ENCODE measurements around the gene NXNL2.

Gene NXNL2

GRCh38 chr9:88535226-88536022 lies 446 bp downstream of the NXNL2 start:
- no peak overlapping the region for H2AFZ ChIP-seq (ENCODE audit: low read length)
- no peaks in the 10 kb centered on the region for H4K20me1 ChIP-seq (ENCODE audit: insufficient read depth, low read length)
- no peak for DNase-seq
- no peak overlapping the region; the same call in 1 of the 2 replicates for H3K4me3 ChIP-seq (ENCODE audit: low read length)
- no peaks in the 10 kb centered on the region for H3K27me3 ChIP-seq (replicated peaks; ENCODE audit: insufficient read depth, low read length)
- H3K4me1 ChIP-seq (ENCODE audit: low read length): no peaks in the 10 kb centered on the region
- TF ChIP-seq EZH2 (optimal IDR thresholded peaks at IDR 0.05; ENCODE audit: low read depth, low read length): no peak
- TF ChIP-seq CTCF (IDR thresholded peaks at IDR 0.05; ENCODE audit: low read length): no peak
- no peak for TF ChIP-seq EZH2phosphoT487 (IDR thresholded peaks at IDR 0.05; ENCODE audit: low read length)
- no peaks in the 10 kb centered on the region for H3K9me2 ChIP-seq (replicated peaks; ENCODE audit: insufficient read depth, low read length)
- no peaks in the 10 kb centered on the region for H3K36me3 ChIP-seq (replicated peaks; ENCODE audit: insufficient read depth, low read length)
- H3K9ac ChIP-seq (ENCODE audit: low read length): no peak overlapping the region
- H3K9me3 ChIP-seq (replicated peaks; ENCODE audit: insufficient read depth, low read length): no peaks in the 10 kb centered on the region
- no peaks in the 10 kb centered on the region for H3F3A ChIP-seq (ENCODE audit: insufficient read depth, low read length)
- H3K79me2 ChIP-seq (ENCODE audit: low read length): no peaks in the 10 kb centered on the region
- no peak overlapping the region for H3K27ac ChIP-seq (ENCODE audit: low read length)
- peak overlapping the region; percentile 54 for H3K4me2 ChIP-seq (ENCODE audit: low read depth, low read length)

- H2AFZ ChIP-seq (ENCODE audit: low read length): no peak overlapping the region
- H3K27me3 ChIP-seq (replicated peaks; ENCODE audit: insufficient read depth, low read length): no peaks in the 10 kb centered on the region
- TF ChIP-seq CTCF (IDR thresholded peaks at IDR 0.05; ENCODE audit: low read length) (no peak), EZH2phosphoT487 (IDR thresholded peaks at IDR 0.05; ENCODE audit: low read length) (no peak), EZH2 (optimal IDR thresholded peaks at IDR 0.05; ENCODE audit: low read depth, low read length) (no peak)
- H3K36me3 ChIP-seq (replicated peaks; ENCODE audit: insufficient read depth, low read length): no peaks in the 10 kb centered on the region
- no peaks in the 10 kb centered on the region for H3F3A ChIP-seq (ENCODE audit: insufficient read depth, low read length)
- H3K4me1 ChIP-seq (ENCODE audit: low read length): no peaks in the 10 kb centered on the region
- no peaks in the 10 kb centered on the region for H3K79me2 ChIP-seq (ENCODE audit: low read length)
- no peak overlapping the region for H3K27ac ChIP-seq (ENCODE audit: low read length)
- H4K20me1 ChIP-seq (ENCODE audit: insufficient read depth, low read length): no peaks in the 10 kb centered on the region
- H3K9me2 ChIP-seq (replicated peaks; ENCODE audit: insufficient read depth, low read length): no peaks in the 10 kb centered on the region
- H3K9ac ChIP-seq (ENCODE audit: low read length): no peak overlapping the region
- H3K4me2 ChIP-seq (ENCODE audit: low read depth, low read length): peak overlapping the region; percentile 54; the same call in 1 of the 2 replicates
- H3K9me3 ChIP-seq (replicated peaks; ENCODE audit: insufficient read depth, low read length): no peaks in the 10 kb centered on the region
- no peak overlapping the region for H3K4me3 ChIP-seq (ENCODE audit: low read length)
- no peak for DNase-seq
Measured at GRCh38 chr9:88536023-88536324, 996 bp downstream of the NXNL2 start.

- DNase-seq: no peak
- no peak overlapping the region for H2AFZ ChIP-seq (ENCODE audit: low read length)
- no peaks in the 10 kb centered on the region for H4K20me1 ChIP-seq (ENCODE audit: insufficient read depth, low read length)
- H3K27me3 ChIP-seq (replicated peaks; ENCODE audit: insufficient read depth, low read length): no peaks in the 10 kb centered on the region
- H3K9me3 ChIP-seq (replicated peaks; ENCODE audit: insufficient read depth, low read length): no peaks in the 10 kb centered on the region
- H3K36me3 ChIP-seq (replicated peaks; ENCODE audit: insufficient read depth, low read length): no peaks in the 10 kb centered on the region
- no peak overlapping the region for H3K4me3 ChIP-seq (ENCODE audit: low read length)
- H3K79me2 ChIP-seq (ENCODE audit: low read length): no peaks in the 10 kb centered on the region
- no peaks in the 10 kb centered on the region for H3K4me1 ChIP-seq (ENCODE audit: low read length)
- no peak overlapping the region for H3K9ac ChIP-seq (ENCODE audit: low read length)
- H3K4me2 ChIP-seq (ENCODE audit: low read depth, low read length): no peak overlapping the region
- no peak overlapping the region for H3K27ac ChIP-seq (ENCODE audit: low read length)
- no peaks in the 10 kb centered on the region for H3K9me2 ChIP-seq (replicated peaks; ENCODE audit: insufficient read depth, low read length)
- H3F3A ChIP-seq (ENCODE audit: insufficient read depth, low read length): no peaks in the 10 kb centered on the region
- TF ChIP-seq CTCF (IDR thresholded peaks at IDR 0.05; ENCODE audit: low read length) (no peak), EZH2 (optimal IDR thresholded peaks at IDR 0.05; ENCODE audit: low read depth, low read length) (no peak), EZH2phosphoT487 (IDR thresholded peaks at IDR 0.05; ENCODE audit: low read length) (no peak)
Measured at GRCh38 chr9:88536951-88537760, 2.2 kb downstream of the NXNL2 start.

Data from MM.1S (cell line).